Prostate gland (tissue), 2 donors: ENCODE data around the gene CENPV.

Experiments
- POLR2AphosphoS5 ChIP-seq: sonication (generic); formaldehyde crosslinking; IDR thresholded peaks from one replicate; pipeline ENCODE4 v1.6.1; 2017; ENCODE audit warnings: antibody characterized with exemption
- TF ChIP-seq, protein P1 (sequence below), 4 experiments: fragments of 200-600 bp in 2 of 4; fragments of 450-650 bp in 2 of 4; sonication (generic) in 2 of 4; IDR thresholded peaks; 1 replicate in 3 of 4; 2 replicates in 1 of 4; pipeline ENCODE4 v1.5.1; 2016 to 2019; ENCODE audit warnings: antibody characterized with exemption in 4 of 4, mild to moderate bottlenecking in 2 of 4, moderate library complexity in 2 of 4

- TF ChIP-seq, protein P1, sequence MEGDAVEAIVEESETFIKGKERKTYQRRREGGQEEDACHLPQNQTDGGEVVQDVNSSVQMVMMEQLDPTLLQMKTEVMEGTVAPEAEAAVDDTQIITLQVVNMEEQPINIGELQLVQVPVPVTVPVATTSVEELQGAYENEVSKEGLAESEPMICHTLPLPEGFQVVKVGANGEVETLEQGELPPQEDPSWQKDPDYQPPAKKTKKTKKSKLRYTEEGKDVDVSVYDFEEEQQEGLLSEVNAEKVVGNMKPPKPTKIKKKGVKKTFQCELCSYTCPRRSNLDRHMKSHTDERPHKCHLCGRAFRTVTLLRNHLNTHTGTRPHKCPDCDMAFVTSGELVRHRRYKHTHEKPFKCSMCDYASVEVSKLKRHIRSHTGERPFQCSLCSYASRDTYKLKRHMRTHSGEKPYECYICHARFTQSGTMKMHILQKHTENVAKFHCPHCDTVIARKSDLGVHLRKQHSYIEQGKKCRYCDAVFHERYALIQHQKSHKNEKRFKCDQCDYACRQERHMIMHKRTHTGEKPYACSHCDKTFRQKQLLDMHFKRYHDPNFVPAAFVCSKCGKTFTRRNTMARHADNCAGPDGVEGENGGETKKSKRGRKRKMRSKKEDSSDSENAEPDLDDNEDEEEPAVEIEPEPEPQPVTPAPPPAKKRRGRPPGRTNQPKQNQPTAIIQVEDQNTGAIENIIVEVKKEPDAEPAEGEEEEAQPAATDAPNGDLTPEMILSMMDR (IDR thresholded peaks at IDR 0.05): no peak
- no peak for TF ChIP-seq POLR2AphosphoS5
Measured at GRCh38 chr17:16352667-16353316, 477 bp downstream of the CENPV start.
